ENCODE measurements around the gene ATAD3B. TPM values are rescaled to one million over a fixed set of nuclear protein-coding genes. Genes with fewer than 3 reads are reported as not detected.
"Not testable (repeated sequence)": the region's sequence is repeated elsewhere in the genome, so short reads cannot be mapped to it uniquely, and the experiment has no call there.

The ATAD3B gene
- polyA plus RNA-seq, 1 donor, result 12.0 TPM

DNA sequence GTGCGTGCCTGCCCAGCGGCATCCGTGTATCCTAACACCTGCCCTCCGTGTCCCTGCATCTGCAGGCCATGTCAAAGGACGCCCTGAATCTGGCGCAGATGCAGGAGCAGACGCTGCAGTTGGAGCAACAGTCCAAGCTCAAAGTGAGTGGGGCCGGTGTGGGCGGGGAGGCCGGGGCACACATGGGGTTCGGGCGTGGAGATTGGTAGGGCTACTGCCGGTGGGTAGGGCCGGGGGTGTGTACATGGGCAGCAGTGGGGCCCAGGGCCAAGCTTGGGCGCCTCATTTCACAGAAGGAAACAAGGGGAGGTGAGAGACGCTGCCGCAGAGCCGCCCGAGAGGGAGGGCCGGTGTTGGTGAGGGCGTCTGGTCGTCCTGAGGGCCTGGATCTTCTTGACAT is 20.9 kb upstream of the ATAD3B start:
- not testable (repeated sequence) for DNase-seq (ENCODE audit: low read depth)

DNA sequence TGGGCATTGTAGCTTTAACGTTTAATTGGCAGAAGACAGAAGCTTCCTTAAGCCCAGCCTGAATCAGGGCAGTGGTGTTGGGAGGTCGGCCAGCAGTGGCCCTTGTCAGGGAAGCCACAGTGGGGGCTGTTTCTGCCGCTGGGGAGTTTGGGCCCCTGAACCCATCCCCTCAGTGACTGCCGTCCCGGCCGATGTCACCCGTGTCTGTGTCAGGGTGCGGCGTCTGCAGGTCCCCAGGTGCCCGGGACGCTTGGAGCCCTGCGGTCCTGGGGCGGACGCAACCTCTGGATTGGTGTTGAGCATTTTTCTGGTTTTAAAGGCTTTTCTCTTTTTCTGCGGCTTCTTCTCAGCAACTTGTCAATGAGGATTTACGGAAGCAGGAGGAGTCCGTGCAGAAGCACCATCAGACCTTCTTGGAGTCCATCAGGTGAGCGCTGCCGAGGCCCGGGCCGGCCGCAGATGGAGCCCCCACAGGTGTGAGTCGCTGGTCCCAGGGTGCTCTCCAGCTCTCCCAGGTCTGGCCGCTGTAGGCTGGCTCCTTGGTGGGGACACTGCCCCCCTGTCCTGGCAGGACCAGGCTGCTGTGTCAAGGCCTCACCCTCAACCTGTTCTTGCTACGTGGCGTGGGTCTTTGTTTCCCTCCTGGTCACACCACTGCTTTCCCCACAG is 19.7 kb upstream of the ATAD3B start:
- DNase-seq (ENCODE audit: low read depth), result no peak

- not testable (repeated sequence) for DNase-seq (ENCODE audit: low read depth)
These were observed 19.2 kb upstream of the ATAD3B start for GRCh38 chr1:1452365-1452739.

DNA sequence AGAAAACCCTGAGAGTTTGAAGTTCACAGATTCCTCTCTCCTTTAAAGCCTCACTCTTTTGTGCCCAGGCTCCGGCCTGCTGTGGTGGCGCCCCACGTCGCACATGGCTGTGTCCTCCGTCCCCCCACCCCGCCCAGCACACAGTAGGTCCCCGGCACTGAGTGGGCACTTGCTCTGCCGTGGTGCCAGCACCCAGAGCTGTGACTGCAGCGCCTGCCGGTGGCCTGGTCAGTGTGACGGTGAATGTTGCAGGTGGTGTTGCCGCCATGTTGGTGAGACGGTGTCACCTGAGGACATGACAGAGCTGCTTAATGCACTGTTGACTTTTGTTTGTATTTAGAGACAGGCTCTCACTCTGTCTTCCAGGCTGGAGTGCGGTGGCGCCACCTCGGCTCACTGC is 18.7 kb upstream of the ATAD3B start:
- no peak for DNase-seq (ENCODE audit: low read depth)

GRCh38 chr1:1454286-1455056 is 17.1 kb upstream of the ATAD3B start:
- DNase-seq (ENCODE audit: low read depth), result not testable (repeated sequence)

DNA sequence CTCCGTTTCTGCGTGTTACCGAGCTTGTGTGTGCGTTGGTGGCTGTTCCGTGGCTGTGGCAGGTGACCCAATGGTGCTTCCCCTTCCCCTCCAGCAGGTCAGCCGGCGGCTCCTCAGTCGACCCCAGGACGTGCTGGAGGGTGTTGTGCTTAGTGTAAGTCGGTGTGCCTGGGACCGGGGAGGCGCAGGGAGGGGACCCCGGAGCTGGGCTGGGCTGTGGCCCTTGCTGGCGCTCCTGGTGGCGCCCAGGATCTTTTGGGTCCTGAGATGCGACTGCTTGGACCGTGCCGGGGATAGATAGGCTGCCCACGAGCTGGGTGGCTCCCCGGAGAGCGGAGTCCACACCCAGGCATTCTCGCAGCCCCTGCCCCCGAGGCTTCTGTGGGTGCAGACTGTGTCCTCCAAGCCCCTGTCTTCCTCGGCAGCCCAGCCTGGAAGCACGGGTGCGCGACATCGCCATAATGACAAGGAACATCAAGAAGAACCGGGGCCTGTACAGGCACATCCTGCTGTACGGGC is 16.1 kb upstream of the ATAD3B start:
- no peak for DNase-seq (ENCODE audit: low read depth)

DNA sequence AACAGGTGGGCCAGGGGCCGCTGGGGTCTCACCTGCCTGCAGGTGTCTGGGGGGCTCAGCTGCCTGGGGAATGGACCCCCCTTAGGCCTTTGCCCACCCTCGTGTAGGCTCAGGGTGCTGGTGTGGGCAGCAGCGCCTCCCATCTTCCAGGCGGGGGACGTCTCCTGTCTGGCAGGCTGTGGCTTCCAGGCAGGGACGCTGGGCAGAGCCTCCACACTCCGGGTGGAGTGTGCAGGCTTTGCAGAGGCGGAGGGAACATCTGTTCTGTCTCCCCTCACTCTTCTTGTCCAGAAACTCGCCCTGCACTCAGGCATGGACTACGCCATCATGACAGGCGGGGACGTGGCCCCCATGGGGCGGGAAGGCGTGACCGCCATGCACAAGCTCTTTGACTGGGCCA is 15.6 kb upstream of the ATAD3B start:
- DNase-seq (ENCODE audit: low read depth), result not testable (repeated sequence)

GRCh38 chr1:1456683-1457255 is 14.8 kb upstream of the ATAD3B start:
- not testable (repeated sequence) for DNase-seq (ENCODE audit: low read depth)

DNA sequence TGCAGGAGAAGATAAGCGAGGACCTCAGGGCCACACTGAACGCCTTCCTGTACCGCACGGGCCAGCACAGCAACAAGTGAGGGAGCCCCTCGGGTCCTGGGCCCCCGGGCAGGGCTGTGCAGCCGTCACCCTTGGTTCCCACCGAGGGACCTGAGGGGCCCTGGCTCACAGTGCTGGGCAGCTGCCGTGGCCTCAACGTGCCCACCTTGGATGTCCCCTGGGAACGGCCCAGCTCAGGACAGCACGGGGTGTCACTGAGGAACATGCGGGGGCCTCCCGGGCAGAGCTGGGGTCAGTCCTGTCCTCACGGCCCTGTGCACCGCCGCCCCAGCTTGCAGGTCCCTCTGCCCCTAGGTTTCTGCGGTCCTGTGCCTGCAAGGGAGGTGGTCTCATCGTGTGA is 12.4 kb upstream of the ATAD3B start:
- not testable (repeated sequence) for DNase-seq (ENCODE audit: low read depth)

- DNase-seq (ENCODE audit: low read depth), result not testable (repeated sequence)
These were observed 11.9 kb upstream of the ATAD3B start for GRCh38 chr1:1459711-1460110.

- DNase-seq (ENCODE audit: low read depth), result no peak
These were observed 10.9 kb upstream of the ATAD3B start for GRCh38 chr1:1460540-1461130.

GRCh38 chr1:1461721-1462317 is 9.7 kb upstream of the ATAD3B start:
- no peak for DNase-seq (ENCODE audit: low read depth)

DNA sequence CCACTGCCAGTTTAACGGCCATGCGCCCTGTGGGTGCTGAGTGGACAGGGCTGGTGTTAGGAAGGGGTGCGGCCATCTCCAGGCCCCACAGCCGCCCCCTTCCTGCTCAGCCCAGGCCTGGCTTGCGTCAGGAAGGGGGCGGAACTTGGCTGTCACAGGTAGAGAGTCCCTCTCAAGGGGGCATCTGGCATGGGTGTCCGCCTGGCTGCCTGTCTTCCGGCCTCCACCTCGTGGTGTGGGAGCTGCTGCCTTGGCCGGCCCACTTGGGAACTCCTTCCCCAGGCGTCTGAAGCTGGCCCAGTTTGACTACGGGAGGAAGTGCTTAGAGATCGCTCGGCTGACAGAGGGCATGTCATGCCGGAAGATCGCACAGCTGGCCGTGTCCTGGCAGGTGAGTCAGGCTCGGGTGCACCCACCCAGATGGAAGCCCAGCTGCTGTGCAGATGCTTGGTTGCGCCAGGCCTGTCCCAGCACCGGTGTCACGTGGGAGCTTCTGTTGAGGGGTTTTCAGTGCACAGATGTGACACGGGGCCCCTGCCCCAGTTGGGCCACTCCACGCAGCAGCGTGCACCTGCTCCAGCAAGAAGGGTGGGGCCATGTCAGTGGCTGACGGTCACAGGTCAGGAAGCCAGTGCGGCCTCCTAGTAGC is 9.1 kb upstream of the ATAD3B start:
- no peak for DNase-seq (ENCODE audit: low read depth)

DNA sequence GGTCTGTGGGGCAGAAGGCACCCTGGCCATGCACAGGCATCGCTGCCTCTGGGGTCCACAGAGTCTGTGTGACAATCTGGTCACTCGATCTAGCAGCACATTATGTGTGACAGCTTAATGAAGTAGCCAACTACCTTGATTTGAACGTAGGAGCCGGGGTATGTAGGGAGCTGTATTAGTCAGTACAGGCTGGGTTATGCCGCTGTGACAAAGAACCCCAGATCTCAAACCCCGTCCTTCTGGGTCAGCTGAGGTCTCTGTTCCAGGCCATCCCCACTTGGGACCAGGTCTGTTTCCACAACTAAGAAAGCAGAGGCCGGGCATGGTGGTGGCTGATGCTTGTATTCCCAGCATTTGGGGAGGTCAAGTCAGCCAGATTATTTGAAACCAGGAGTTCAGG is 8.3 kb upstream of the ATAD3B start:
- no peak for DNase-seq (ENCODE audit: low read depth)

DNA sequence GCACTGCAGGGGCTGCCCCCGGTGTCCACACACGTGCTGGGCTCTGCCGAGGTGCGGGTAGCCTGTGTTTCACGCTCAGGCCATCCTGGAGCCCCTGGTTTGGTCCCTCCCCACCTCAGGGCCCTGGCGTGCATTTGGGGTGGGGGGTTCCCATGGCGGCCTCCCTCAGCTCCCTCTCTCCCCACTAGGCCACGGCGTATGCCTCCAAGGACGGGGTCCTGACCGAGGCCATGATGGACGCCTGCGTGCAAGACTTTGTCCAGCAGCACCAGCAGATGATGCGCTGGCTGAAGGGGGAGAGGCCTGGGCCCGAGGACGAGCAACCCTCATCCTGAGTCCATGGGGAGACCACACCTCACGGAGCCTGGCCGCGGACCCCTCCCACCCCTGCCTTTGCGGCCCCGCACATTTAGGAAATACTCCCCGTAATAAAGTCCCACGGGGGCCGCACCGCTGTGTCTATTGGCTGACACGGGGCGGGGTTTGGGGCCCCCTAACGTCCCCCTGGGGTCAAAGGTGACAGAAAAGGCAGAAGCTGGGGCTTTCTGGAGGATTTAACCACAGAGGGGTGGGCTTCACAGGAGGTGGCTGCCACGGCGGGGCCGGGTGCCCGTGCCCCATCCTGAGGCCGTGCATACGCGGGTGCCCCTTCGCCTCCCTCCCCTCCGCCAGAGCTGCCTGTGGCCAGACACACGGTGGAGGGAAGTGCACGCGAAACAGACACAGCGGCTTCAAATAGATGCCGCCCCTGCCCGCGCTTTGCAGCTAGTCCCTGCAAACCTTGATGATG is 3.2 kb upstream of the ATAD3B start:
- not testable (repeated sequence) for DNase-seq (ENCODE audit: low read depth)

- DNase-seq (ENCODE audit: low read depth), result no peak
These were observed 758 bp upstream of the ATAD3B start for GRCh38 chr1:1470626-1471388.

GRCh38 chr1:1472053-1472876 is 700 bp downstream of the ATAD3B start:
- DNase-seq (ENCODE audit: low read depth), result not testable (repeated sequence)

- not testable (repeated sequence) for DNase-seq (ENCODE audit: low read depth)
These were observed 4.4 kb downstream of the ATAD3B start for GRCh38 chr1:1476011-1476410.

GRCh38 chr1:1477206-1477605 is 5.6 kb downstream of the ATAD3B start:
- no peak for DNase-seq (ENCODE audit: low read depth)

Measured in forelimb muscle (tissue), 1 donor.